ENCODE measurements around the gene DPAGT1. TPM values are rescaled to one million over a fixed set of nuclear protein-coding genes. Genes with fewer than 3 reads are reported as not detected.

The DPAGT1 gene
- polyA plus RNA-seq, 1 experiment = 67.4 TPM

DNA sequence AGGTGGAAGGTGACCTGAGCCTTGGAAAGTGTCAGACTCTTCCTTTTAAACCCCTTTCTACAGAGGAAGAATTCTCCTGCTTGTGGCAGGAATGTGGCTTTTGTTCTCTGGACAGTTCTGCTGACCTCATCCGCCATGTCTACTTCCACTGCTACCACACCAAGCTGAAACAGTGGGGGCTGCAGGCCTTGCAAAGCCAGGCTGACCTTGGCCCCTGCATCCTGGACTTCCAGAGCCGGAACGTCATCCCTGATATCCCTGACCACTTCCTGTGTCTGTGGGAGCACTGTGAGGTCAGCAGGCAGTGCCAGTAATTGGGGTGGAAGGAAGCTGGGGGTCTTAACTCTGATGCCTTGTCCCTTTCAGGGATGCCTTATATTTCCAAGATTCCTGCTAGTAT, 29.0 kb upstream of the DPAGT1 start:
- no peak for DNase-seq (ENCODE audit: low read depth)
- CTCF ChIA-PET = interaction anchor here (0.8 kb wide), 1 partner anchor 15 kb away, joined by 3 read pairs; no protein-coding TSS in a partner anchor

DNA sequence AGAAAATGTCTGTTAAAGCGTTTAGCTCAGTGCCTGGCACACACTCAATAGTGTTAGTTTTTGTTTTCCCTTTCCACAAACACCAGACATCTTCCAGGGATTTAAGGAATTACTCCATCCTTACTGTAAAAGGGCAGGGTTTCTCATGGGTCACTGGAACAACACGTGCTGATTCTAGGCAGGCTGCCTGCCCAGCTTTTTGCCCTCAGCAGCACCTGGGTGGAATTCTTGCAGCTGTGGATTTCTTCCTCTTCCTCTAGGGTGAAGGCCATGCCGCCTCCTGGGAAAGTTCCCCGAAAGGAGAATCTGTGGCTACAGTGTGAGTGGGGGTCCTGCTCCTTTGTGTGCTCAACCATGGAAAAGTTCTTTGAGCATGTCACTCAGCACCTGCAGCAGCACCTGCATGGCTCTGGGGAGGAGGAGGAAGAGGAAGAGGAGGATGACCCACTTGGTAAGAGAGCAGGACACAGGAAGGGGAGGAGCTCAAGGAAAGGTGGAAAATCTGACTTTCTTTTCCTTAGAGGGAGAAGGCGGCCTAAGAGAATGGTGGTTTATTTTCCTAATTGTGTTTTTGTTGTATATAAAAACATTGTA, 25.1 kb upstream of the DPAGT1 start:
- H3K36me3 ChIP-seq (ENCODE audit: control insufficient read depth, insufficient read depth, low read length) = peaks cover 13% of the 10 kb centered on the region
- CTCF ChIA-PET = interaction anchor here (1.0 to 3.1 kb wide), 3 partner anchors 18 to 197 kb away, joined by 3 to 14 read pairs (median 3); no protein-coding TSS in a partner anchor
- H3K4me3 ChIP-seq (ENCODE audit: low read depth, low read length) = no peak overlapping the region
- no peak for DNase-seq (ENCODE audit: low read depth)
- no peaks in the 10 kb centered on the region for H3K27me3 ChIP-seq (ENCODE audit: control insufficient read depth, insufficient read depth, low read length)
- POLR2A ChIA-PET = no interaction called here
- TF ChIP-seq, protein P1, sequence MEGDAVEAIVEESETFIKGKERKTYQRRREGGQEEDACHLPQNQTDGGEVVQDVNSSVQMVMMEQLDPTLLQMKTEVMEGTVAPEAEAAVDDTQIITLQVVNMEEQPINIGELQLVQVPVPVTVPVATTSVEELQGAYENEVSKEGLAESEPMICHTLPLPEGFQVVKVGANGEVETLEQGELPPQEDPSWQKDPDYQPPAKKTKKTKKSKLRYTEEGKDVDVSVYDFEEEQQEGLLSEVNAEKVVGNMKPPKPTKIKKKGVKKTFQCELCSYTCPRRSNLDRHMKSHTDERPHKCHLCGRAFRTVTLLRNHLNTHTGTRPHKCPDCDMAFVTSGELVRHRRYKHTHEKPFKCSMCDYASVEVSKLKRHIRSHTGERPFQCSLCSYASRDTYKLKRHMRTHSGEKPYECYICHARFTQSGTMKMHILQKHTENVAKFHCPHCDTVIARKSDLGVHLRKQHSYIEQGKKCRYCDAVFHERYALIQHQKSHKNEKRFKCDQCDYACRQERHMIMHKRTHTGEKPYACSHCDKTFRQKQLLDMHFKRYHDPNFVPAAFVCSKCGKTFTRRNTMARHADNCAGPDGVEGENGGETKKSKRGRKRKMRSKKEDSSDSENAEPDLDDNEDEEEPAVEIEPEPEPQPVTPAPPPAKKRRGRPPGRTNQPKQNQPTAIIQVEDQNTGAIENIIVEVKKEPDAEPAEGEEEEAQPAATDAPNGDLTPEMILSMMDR (IDR thresholded peaks at IDR 0.05; ENCODE audit: insufficient read depth, low read depth, low read length) = no peak

More for the DNA sequence above, 29.0 kb upstream of the DPAGT1 start:
- TF ChIP-seq, protein P1 (IDR thresholded peaks at IDR 0.05; ENCODE audit: insufficient read depth, low read depth, low read length) = no peak
- POLR2A ChIA-PET = no interaction called here
- Histone ChIP-seq H3K27me3 (ENCODE audit: control insufficient read depth, insufficient read depth, low read length) (no peaks in the 10 kb centered on the region), H3K4me3 (ENCODE audit: low read depth, low read length) (no peak overlapping the region), H3K36me3 (ENCODE audit: control insufficient read depth, insufficient read depth, low read length) (peaks cover 26% of the 10 kb centered on the region)

DNA sequence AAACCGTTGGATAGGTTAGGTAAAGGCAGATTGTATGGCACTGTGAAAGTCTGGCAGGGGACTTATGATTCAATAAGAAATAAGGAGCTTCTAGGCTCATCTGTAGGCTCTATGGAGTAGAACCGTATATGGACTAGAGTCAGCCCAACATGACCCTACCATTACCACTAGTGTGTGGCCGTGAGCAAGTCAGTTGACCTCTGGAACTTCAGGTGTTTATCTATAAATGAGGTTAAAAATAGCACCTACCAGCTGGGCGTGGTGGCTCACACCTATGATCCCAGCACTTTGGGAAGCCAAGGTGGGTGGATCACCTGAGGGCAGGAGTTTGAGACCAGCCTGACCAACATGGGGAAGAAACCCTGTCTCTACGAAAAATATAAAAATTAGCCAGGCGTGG, 24.2 kb upstream of the DPAGT1 start:
- ChIA-PET POLR2A (no interaction called here), CTCF (interaction anchor here (0.6 to 3.1 kb wide), 3 partner anchors 19 to 198 kb away, joined by 3 to 14 read pairs (median 3); no protein-coding TSS in a partner anchor)
- Histone ChIP-seq H3K4me3 (ENCODE audit: low read depth, low read length) (no peak overlapping the region), H3K27me3 (ENCODE audit: control insufficient read depth, insufficient read depth, low read length) (no peaks in the 10 kb centered on the region), H3K36me3 (ENCODE audit: control insufficient read depth, insufficient read depth, low read length) (peaks cover 8% of the 10 kb centered on the region)
- TF ChIP-seq, protein P1 (IDR thresholded peaks at IDR 0.05; ENCODE audit: insufficient read depth, low read depth, low read length) = no peak
- no peak for DNase-seq (ENCODE audit: low read depth)

DNA sequence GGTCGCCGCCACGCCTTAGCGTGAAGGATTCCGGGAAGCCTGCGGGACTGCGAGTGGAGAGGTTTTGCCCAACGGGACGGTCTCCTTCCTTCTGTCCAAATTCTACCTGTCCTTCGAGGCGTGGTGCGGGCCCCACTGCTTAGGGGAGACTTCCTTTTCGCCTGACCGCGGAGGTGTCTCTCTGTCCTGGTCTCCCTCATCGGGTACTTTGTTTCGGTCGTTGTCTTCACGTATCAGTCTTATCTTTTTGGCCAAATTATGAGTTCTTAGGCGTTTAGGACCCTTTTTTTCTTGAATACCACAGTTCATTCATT, 20.1 kb upstream of the DPAGT1 start:
- ChIA-PET POLR2A (interaction anchor here (0.5 to 0.9 kb wide), 6 partner anchors 15 to 216 kb away, joined by 3 to 7 read pairs (median 4); partner anchors contain the start of gene C2CD2L), CTCF (interaction anchor here (0.7 to 2.3 kb wide), 5 partner anchors 13 to 156 kb away, joined by 3 to 7 read pairs (median 5); no protein-coding TSS in a partner anchor)
- TF ChIP-seq, protein P1 (IDR thresholded peaks at IDR 0.05; ENCODE audit: insufficient read depth, low read depth, low read length) = no peak
- H3K27me3 ChIP-seq (ENCODE audit: control insufficient read depth, insufficient read depth, low read length) = no peaks in the 10 kb centered on the region
- H3K4me3 ChIP-seq (ENCODE audit: low read depth, low read length) = peak overlapping the region; percentile 89
- no peak for DNase-seq (ENCODE audit: low read depth)
- peaks cover 6% of the 10 kb centered on the region; the same call in 1 of the 2 replicates for H3K36me3 ChIP-seq (ENCODE audit: control insufficient read depth, insufficient read depth, low read length)

- peak within 1 kb of the TSS; percentile 89 for H3K4me3 ChIP-seq (ENCODE audit: low read depth, low read length)
- POLR2A ChIA-PET = interaction anchor here (0.5 to 0.9 kb wide), 7 partner anchors 14 to 217 kb away, joined by 3 to 7 read pairs (median 4); partner anchors contain the start of gene C2CD2L
- H3K27me3 ChIP-seq (ENCODE audit: control insufficient read depth, insufficient read depth, low read length) = no peaks in the 10 kb centered on the region
- DNase-seq (ENCODE audit: low read depth) = peak; percentile 96
- TF ChIP-seq, protein P1 (IDR thresholded peaks at IDR 0.05; ENCODE audit: insufficient read depth, low read depth, low read length) = no peak
- peaks cover 8% of the 10 kb centered on the region for H3K36me3 ChIP-seq (ENCODE audit: control insufficient read depth, insufficient read depth, low read length)
- CTCF ChIA-PET = interaction anchor here (0.8 to 3.3 kb wide), 6 partner anchors 11 to 203 kb away, joined by 3 to 11 read pairs (median 6); no protein-coding TSS in a partner anchor
Measured at GRCh38 chr11:119121008-119121810, 19.6 kb upstream of the DPAGT1 start, which contains the start of gene HINFP. Gene HINFP, plus strand, starts transcription at chr11:119121580. Its CDS starts 5,365 bp downstream, at chr11:119126945.
